Measurements from ENCODE around the gene DUT.

DUT gene

GRCh38 chr15:48352474-48353072 lies 21.3 kb downstream of the DUT start:
- no peaks in the 10 kb centered on the region for H3K9me2 ChIP-seq (replicated peaks; ENCODE audit: low read depth, low read length)
- H3K27me3 ChIP-seq (ENCODE audit: insufficient read depth, low read length, poor library complexity, severe bottlenecking) = no peaks in the 10 kb centered on the region
- no peaks in the 10 kb centered on the region for H3K79me2 ChIP-seq (ENCODE audit: insufficient read depth, low read length)
- H3K4me3 ChIP-seq (ENCODE audit: low read length, poor library complexity, severe bottlenecking) = no peak overlapping the region
- no peaks in the 10 kb centered on the region for H3K4me1 ChIP-seq (ENCODE audit: insufficient read depth, low read length, poor library complexity, severe bottlenecking)
- H3K4me2 ChIP-seq (ENCODE audit: low read depth, low read length, poor library complexity, severe bottlenecking) = no peak overlapping the region
- no peak overlapping the region for H3K9ac ChIP-seq (ENCODE audit: low read depth, low read length, poor library complexity, severe bottlenecking)
- H3K9me3 ChIP-seq (ENCODE audit: insufficient read depth, low read depth, low read length) = no peaks in the 10 kb centered on the region
- no peaks in the 10 kb centered on the region for H3K36me3 ChIP-seq (ENCODE audit: insufficient read depth, low read length)
- no peak for TF ChIP-seq EZH2phosphoT487 (IDR thresholded peaks at IDR 0.05; ENCODE audit: borderline replicate concordance)
- TF ChIP-seq CTCF (conservative IDR thresholded peaks at IDR 0.05; ENCODE audit: low read length) = peak; percentile 86
- no peaks in the 10 kb centered on the region for H3F3A ChIP-seq (ENCODE audit: low read depth)
- no peak overlapping the region for H2AFZ ChIP-seq (ENCODE audit: low read length)
- H4K20me1 ChIP-seq (ENCODE audit: insufficient read depth, low read length, poor library complexity, severe bottlenecking) = no peaks in the 10 kb centered on the region

GRCh38 chr15:48354694-48355303 lies 23.6 kb downstream of the DUT start:
- Histone ChIP-seq H3K4me1 (ENCODE audit: insufficient read depth, low read length, poor library complexity, severe bottlenecking) (peaks cover 9% of the 10 kb centered on the region), H3F3A (ENCODE audit: low read depth) (no peaks in the 10 kb centered on the region), H3K4me3 (ENCODE audit: low read length, poor library complexity, severe bottlenecking) (no peak overlapping the region), H3K27me3 (ENCODE audit: insufficient read depth, low read length, poor library complexity, severe bottlenecking) (no peaks in the 10 kb centered on the region), H3K36me3 (ENCODE audit: insufficient read depth, low read length) (no peaks in the 10 kb centered on the region), H3K9ac (ENCODE audit: low read depth, low read length, poor library complexity, severe bottlenecking) (no peak overlapping the region), H3K9me2 (replicated peaks; ENCODE audit: low read depth, low read length) (no peaks in the 10 kb centered on the region), H2AFZ (ENCODE audit: low read length) (peak overlapping the region; percentile 42; the same call in 1 of the 2 replicates), H3K4me2 (ENCODE audit: low read depth, low read length, poor library complexity, severe bottlenecking) (no peak overlapping the region), H3K9me3 (ENCODE audit: insufficient read depth, low read depth, low read length) (no peaks in the 10 kb centered on the region), H4K20me1 (ENCODE audit: insufficient read depth, low read length, poor library complexity, severe bottlenecking) (no peaks in the 10 kb centered on the region), H3K79me2 (ENCODE audit: insufficient read depth, low read length) (no peaks in the 10 kb centered on the region)
- TF ChIP-seq EZH2phosphoT487 (IDR thresholded peaks at IDR 0.05; ENCODE audit: borderline replicate concordance) (no peak), CTCF (conservative IDR thresholded peaks at IDR 0.05; ENCODE audit: low read length) (no peak)

- Histone ChIP-seq H3F3A (ENCODE audit: low read depth) (no peaks in the 10 kb centered on the region), H3K4me1 (ENCODE audit: insufficient read depth, low read length, poor library complexity, severe bottlenecking) (peaks cover 9% of the 10 kb centered on the region), H4K20me1 (ENCODE audit: insufficient read depth, low read length, poor library complexity, severe bottlenecking) (no peaks in the 10 kb centered on the region), H2AFZ (ENCODE audit: low read length) (no peak overlapping the region), H3K9ac (ENCODE audit: low read depth, low read length, poor library complexity, severe bottlenecking) (no peak overlapping the region), H3K79me2 (ENCODE audit: insufficient read depth, low read length) (no peaks in the 10 kb centered on the region), H3K36me3 (ENCODE audit: insufficient read depth, low read length) (no peaks in the 10 kb centered on the region), H3K4me2 (ENCODE audit: low read depth, low read length, poor library complexity, severe bottlenecking) (no peak overlapping the region), H3K27me3 (ENCODE audit: insufficient read depth, low read length, poor library complexity, severe bottlenecking) (no peaks in the 10 kb centered on the region), H3K9me3 (ENCODE audit: insufficient read depth, low read depth, low read length) (no peaks in the 10 kb centered on the region), H3K9me2 (replicated peaks; ENCODE audit: low read depth, low read length) (no peaks in the 10 kb centered on the region), H3K4me3 (ENCODE audit: low read length, poor library complexity, severe bottlenecking) (no peak overlapping the region)
- TF ChIP-seq EZH2phosphoT487 (IDR thresholded peaks at IDR 0.05; ENCODE audit: borderline replicate concordance) (no peak), CTCF (conservative IDR thresholded peaks at IDR 0.05; ENCODE audit: low read length) (no peak)
Observed at GRCh38 chr15:48355377-48355776, 24.1 kb downstream of the DUT start.

Data from Loucy (cell line).